Measurements from ENCODE around the gene MAPRE3. TPM values are rescaled to one million over a fixed set of nuclear protein-coding genes. Genes with fewer than 3 reads are reported as not detected.

Gene MAPRE3
- total and polyA plus RNA-seq, 10 donors, result 5.2 to 17.9 (median 11.9) TPM

GRCh38 chr2:26950246-26950645 lies 20.2 kb upstream of the MAPRE3 start:
- no peak for DNase-seq
- H3K36me3 ChIP-seq, result no peaks in the 10 kb centered on the region
- 81 to 89% (median 85%) methylated on average over 5 of the region's 5 CpGs for WGBS, 5 donors
- intact Hi-C loops (cut with DNase I; ENCODE audit: low total_unique reads), result no loop called here
- H3K4me3 ChIP-seq, result no peak overlapping the region
- peaks cover 0 to 57% (median 4%) of the 10 kb centered on the region in 7 donors for H3K27me3 ChIP-seq (replicated peaks in 1 of 7)
- H3K9me3 ChIP-seq, result no peaks in the 10 kb centered on the region
- peaks cover 0 to 14% (median 5%) of the 10 kb centered on the region in 6 donors for H3K4me1 ChIP-seq
- no peak overlapping the region for H3K27ac ChIP-seq
- no peak for TF ChIP-seq POLR2A (IDR thresholded peaks at IDR 0.05)
- TF ChIP-seq POLR2AphosphoS5 (IDR thresholded peaks at IDR 0.05), result no peak
- no peak for TF ChIP-seq CTCF (IDR thresholded peaks at IDR 0.05 in 8 of 11, conservative IDR thresholded peaks at IDR 0.05 in 3 of 11)

DNA sequence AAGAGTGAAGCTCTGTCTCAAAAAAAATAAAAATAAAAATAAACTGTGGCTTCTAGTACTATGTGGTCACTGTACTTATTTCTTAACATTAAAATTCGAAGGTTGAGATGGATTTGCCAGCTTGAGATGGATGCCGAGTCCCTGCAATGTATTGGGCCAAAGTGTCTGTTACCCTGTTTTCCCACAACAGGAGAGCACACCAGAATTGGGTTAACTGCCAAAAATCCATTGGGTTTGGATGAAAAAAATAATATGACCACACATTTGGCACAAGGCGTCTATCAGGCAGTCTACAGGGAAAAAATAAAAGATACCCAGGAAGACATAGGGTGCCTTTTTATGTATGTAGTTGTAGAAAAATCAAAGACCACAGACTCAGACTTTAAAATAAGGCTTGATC lies 19.2 kb upstream of the MAPRE3 start:
- Histone ChIP-seq H3K4me1 (peaks cover 0 to 14% (median 5%) of the 10 kb centered on the region in 6 donors), H3K9me3 (no peaks in the 10 kb centered on the region), H3K36me3 (no peaks in the 10 kb centered on the region), H3K27ac (no peak overlapping the region), H3K27me3 (replicated peaks in 1 of 7) (peaks cover 0 to 57% (median 4%) of the 10 kb centered on the region in 7 donors), H3K4me3 (no peak overlapping the region)
- 80 to 91% (median 85%) methylated on average over 3 of the region's 3 CpGs for WGBS, 5 donors
- no peak for DNase-seq
- intact Hi-C loops (cut with DNase I; ENCODE audit: low total_unique reads), result no loop called here
- TF ChIP-seq CTCF (IDR thresholded peaks at IDR 0.05 in 8 of 11, conservative IDR thresholded peaks at IDR 0.05 in 3 of 11), result no peak
- no peak for TF ChIP-seq POLR2A (IDR thresholded peaks at IDR 0.05)

GRCh38 chr2:26952374-26952773 lies 18.1 kb upstream of the MAPRE3 start:
- Histone ChIP-seq H3K36me3 (no peaks in the 10 kb centered on the region), H3K9me3 (no peaks in the 10 kb centered on the region), H3K4me3 (no peak overlapping the region), H3K27ac (no peak overlapping the region), H3K4me1 (peaks cover 0 to 4% (median 0%) of the 10 kb centered on the region in 6 donors), H3K27me3 (replicated peaks in 1 of 7) (peaks cover 0 to 54% (median 4%) of the 10 kb centered on the region in 7 donors)
- no peak for DNase-seq
- intact Hi-C loops (cut with DNase I; ENCODE audit: low total_unique reads), result no loop called here
- no peak for TF ChIP-seq CTCF (IDR thresholded peaks at IDR 0.05 in 8 of 11, conservative IDR thresholded peaks at IDR 0.05 in 3 of 11)
- TF ChIP-seq POLR2AphosphoS5 (IDR thresholded peaks at IDR 0.05), result no peak
- 66 to 87% (median 81%) methylated on average over 4 of the region's 4 CpGs for WGBS, 5 donors

DNA sequence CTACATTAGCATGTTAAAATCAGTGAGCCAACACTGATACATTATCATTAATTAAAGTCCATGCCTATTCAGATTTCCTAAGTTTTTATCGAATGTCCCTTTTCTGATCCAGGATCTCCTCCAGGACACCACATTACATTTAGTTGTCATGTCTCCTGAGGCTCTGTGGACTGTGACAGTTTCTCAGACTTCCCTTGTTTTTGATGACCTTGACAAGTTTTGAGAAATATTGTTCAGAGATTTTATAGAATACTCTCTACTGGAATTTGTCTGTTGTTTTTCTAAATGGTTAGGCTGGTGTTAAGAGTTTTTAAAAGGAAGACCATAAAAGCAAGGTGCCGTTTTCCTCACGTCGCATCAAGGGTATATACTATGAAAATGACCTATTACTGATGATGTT lies 16.3 kb upstream of the MAPRE3 start:
- TF ChIP-seq CTCF (IDR thresholded peaks at IDR 0.05 in 8 of 11, conservative IDR thresholded peaks at IDR 0.05 in 3 of 11) (no peak), POLR2A (IDR thresholded peaks at IDR 0.05) (no peak), POLR2AphosphoS5 (IDR thresholded peaks at IDR 0.05) (no peak)
- Histone ChIP-seq H3K4me1 (peaks cover 0 to 1% (median 0%) of the 10 kb centered on the region in 6 donors), H3K9me3 (no peaks in the 10 kb centered on the region), H3K27ac (no peak overlapping the region), H3K27me3 (replicated peaks in 1 of 7) (peaks cover 0 to 59% (median 4%) of the 10 kb centered on the region in 7 donors), H3K4me3 (no peak overlapping the region), H3K36me3 (no peaks in the 10 kb centered on the region)
- intact Hi-C loops (cut with DNase I; ENCODE audit: low total_unique reads), result no loop called here
- 90 to 96% (median 94%) methylated on average over 4 of the region's 4 CpGs for WGBS, 5 donors
- no peak for DNase-seq
